Neutrophil (primary cell): ENCODE measurements around the gene NELL2.

Experiments used
- H3K27ac ChIP-seq: fragments of 200-600 bp; sonication (generic); 2 replicates; pipeline ENCODE4 v1.5.1; 2016; ENCODE audit warnings: mild to moderate bottlenecking, moderate library complexity
- H3K27me3 ChIP-seq: fragments of 200-600 bp; sonication (generic); 2 replicates; pipeline ENCODE4 v1.6.0; 2016; ENCODE audit warnings: mild to moderate bottlenecking
- H3K36me3 ChIP-seq: fragments of 200-600 bp; sonication (generic); 2 replicates; pipeline ENCODE4 v1.5.1; 2017
- H3K4me1 ChIP-seq, 2 experiments: fragments of 200-600 bp in 1 of 2; sonication (generic) in 1 of 2; 1 replicate in 1 of 2; 2 replicates in 1 of 2; pipeline versions ENCODE4 v1.5.1 to v1.6.1; 2013 to 2016; ENCODE audit warnings: low read depth in 1 of 2, low read length in 1 of 2, mild to moderate bottlenecking in 1 of 2, moderate library complexity in 1 of 2; ENCODE audit not compliant: control insufficient read depth in 1 of 2, insufficient read depth in 1 of 2
- H3K4me3 ChIP-seq, 2 experiments: fragments of 200-600 bp in 1 of 2; sonication (generic) in 1 of 2; 1 replicate in 1 of 2; 2 replicates in 1 of 2; pipeline ENCODE4 v1.5.1; 2013 to 2016; ENCODE audit warnings: low read depth in 1 of 2, low read length in 1 of 2, mild to moderate bottlenecking in 1 of 2, moderate library complexity in 1 of 2
- H3K9me3 ChIP-seq: fragments of 200-600 bp; sonication (generic); 2 replicates; pipeline ENCODE4 v1.5.1; 2016
- CTCF ChIP-seq: fragments of 200-600 bp; sonication (generic); IDR thresholded peaks from 2 replicates; pipeline ENCODE4 v1.5.1; 2016; ENCODE audit warnings: antibody characterized with exemption

The NELL2 gene

GRCh38 chr12:44616402-44616801 is 259.7 kb downstream of the NELL2 start:
- Histone ChIP-seq H3K27me3 (no peaks in the 10 kb centered on the region), H3K4me1 (no peaks in the 10 kb centered on the region), H3K36me3 (no peaks in the 10 kb centered on the region), H3K27ac (no peak overlapping the region), H3K4me3 (no peak overlapping the region), H3K9me3 (no peaks in the 10 kb centered on the region)
- TF ChIP-seq CTCF, result no peak

GRCh38 chr12:44611538-44611937 is 264.6 kb downstream of the NELL2 start:
- Histone ChIP-seq H3K27me3 (no peaks in the 10 kb centered on the region), H3K9me3 (no peaks in the 10 kb centered on the region), H3K36me3 (no peaks in the 10 kb centered on the region), H3K4me3 (no peak overlapping the region), H3K4me1 (no peaks in the 10 kb centered on the region), H3K27ac (no peak overlapping the region)
- TF ChIP-seq CTCF, result no peak

- Histone ChIP-seq H3K4me3 (no peak overlapping the region), H3K27ac (no peak overlapping the region), H3K4me1 (no peaks in the 10 kb centered on the region), H3K27me3 (no peaks in the 10 kb centered on the region), H3K9me3 (no peaks in the 10 kb centered on the region), H3K36me3 (no peaks in the 10 kb centered on the region)
- no peak for TF ChIP-seq CTCF
Measured at GRCh38 chr12:44603701-44604100, 272.4 kb downstream of the NELL2 start.

GRCh38 chr12:44592626-44593025 is 283.5 kb downstream of the NELL2 start:
- H3K27me3 ChIP-seq, result no peaks in the 10 kb centered on the region
- H3K36me3 ChIP-seq, result no peaks in the 10 kb centered on the region
- no peaks in the 10 kb centered on the region for H3K9me3 ChIP-seq
- H3K4me3 ChIP-seq, result no peak overlapping the region
- H3K4me1 ChIP-seq, result no peaks in the 10 kb centered on the region
- TF ChIP-seq CTCF, result no peak
- no peak overlapping the region for H3K27ac ChIP-seq

GRCh38 chr12:44589697-44590096 is 286.4 kb downstream of the NELL2 start:
- H3K9me3 ChIP-seq, result no peaks in the 10 kb centered on the region
- no peak overlapping the region for H3K4me3 ChIP-seq
- no peaks in the 10 kb centered on the region for H3K36me3 ChIP-seq
- TF ChIP-seq CTCF, result no peak
- no peaks in the 10 kb centered on the region for H3K4me1 ChIP-seq
- no peaks in the 10 kb centered on the region for H3K27me3 ChIP-seq
- H3K27ac ChIP-seq, result no peak overlapping the region

- no peaks in the 10 kb centered on the region for H3K9me3 ChIP-seq
- TF ChIP-seq CTCF, result no peak
- H3K4me1 ChIP-seq, result no peaks in the 10 kb centered on the region
- H3K36me3 ChIP-seq, result no peaks in the 10 kb centered on the region
- H3K27me3 ChIP-seq, result no peaks in the 10 kb centered on the region
- no peak overlapping the region for H3K4me3 ChIP-seq
- H3K27ac ChIP-seq, result no peak overlapping the region
Measured at GRCh38 chr12:44588651-44589050, 287.5 kb downstream of the NELL2 start.
